Testis (tissue), 2 donors: ENCODE data around the gene ARFRP1.

ENCODE experiments used
- CTCF ChIP-seq, 3 experiments: fragments of 450-650 bp in 2 of 3; fragments of 200-600 bp in 1 of 3; sonication (generic) in 1 of 3; IDR thresholded peaks; one replicate each; pipeline ENCODE4 v1.5.1; 2016 to 2019; ENCODE audit warnings: antibody characterized with exemption in 3 of 3, mild to moderate bottlenecking in 2 of 3, moderate library complexity in 1 of 3
- POLR2A ChIP-seq: fragments of 450-650 bp; IDR thresholded peaks from one replicate; pipeline ENCODE4 v1.6.1; 2017; ENCODE audit warnings: antibody characterized with exemption, mild to moderate bottlenecking, moderate library complexity

DNA sequence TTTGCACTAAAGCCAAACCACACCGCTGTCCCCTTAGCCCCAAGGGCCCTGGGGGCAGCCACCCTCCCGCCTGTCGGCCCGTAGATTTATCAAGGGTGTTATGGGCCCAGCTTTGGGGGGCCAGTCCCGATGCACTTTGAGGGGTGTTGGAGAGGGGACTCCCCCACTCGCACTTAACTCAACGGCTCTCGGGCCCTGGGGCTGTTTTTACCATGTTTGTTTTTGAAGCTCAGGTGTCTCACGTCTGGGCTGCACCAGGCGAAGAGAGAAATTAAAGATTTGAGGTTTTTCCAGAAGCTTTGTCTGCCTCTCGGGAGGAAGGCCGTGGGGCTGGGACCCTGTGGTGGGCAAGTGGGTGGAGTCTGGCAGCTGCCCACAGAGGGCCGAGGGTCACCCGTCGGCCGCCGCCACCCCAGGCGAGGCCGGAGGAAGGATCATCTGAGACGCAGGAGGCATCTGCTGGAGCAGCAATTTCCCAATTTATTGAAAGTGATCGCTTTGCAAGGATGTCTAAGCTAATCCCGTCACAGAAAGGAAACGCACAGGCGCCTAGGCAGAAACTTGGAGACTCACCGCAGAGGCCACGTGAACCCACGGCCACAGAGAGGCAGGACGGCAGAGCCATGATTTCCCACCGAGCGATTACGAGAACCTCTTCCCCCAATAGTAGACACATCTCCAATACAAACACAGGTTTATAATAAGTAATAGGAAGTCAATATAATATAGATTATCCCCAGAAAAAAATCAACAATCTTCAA, 35.6 kb upstream of the ARFRP1 start:
- TF ChIP-seq CTCF (IDR thresholded peaks at IDR 0.05) (no peak), POLR2A (no peak)
